Forelimb muscle (tissue), 1 donor: ENCODE data around the gene PDGFB. TPM values are rescaled to one million over a fixed set of nuclear protein-coding genes. Genes with fewer than 3 reads are reported as not detected.

Source experiments
- DNase-seq: peaks from one replicate; pipeline ENCODE4 v3.0.0-alpha.2; 2013; ENCODE audit warnings: low read depth
- polyA plus RNA-seq: library from polyadenylated mRNA; unstranded; fragments of 120-200 nt; gene quantifications from one replicate; pipeline ENCODE4 v1.2.1, GENCODE V29; 2013; ENCODE audit not compliant: insufficient read length

The PDGFB gene
- polyA plus RNA-seq, 1 donor = 18.3 TPM

DNA sequence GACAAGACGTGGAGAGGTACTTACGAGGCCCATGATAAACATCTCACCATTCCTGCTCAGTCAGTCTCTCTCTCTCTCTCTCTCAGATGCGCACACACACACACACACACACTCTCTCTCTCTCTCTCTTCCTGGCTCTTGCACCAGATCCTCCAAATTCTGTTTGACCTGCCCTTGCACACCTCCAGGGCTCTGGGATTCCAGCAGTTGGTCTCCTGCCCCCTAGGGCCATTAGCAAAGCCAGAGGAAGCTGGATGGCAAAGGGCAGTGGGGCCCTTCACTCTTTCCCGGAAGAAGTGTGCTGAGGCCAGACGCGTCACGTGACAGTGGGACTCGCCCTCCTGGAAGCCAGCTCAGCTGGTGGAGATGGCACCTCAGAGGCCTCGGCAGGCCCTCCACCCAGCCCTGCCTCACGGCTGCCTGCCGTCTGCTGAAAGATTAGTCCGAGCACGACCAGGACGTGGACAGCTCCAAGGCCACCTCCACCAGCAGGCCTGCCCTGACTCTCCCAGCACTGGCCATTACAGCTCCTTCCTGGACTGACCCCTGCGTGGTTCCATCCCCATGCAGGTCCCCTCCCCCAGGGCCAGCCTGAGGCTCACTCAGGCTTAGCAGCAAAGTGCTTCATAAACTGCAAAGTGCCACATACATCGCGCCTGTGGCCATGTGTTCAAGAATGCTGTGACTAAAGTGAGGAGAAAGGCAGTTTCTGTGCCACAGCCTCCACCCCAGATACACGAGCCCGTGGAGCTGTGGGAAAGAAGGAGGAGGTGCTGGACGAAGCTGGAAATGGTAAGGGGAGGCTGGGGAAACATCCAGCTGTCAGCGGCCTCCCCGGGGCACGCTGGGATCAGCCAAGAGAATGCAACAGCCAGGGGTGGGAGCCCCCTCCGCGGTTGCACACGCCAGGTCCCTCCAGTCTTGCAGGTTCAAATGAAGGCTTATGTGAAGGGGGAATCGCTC is 3.7 kb downstream of the PDGFB start:
- DNase-seq = no peak

DNA sequence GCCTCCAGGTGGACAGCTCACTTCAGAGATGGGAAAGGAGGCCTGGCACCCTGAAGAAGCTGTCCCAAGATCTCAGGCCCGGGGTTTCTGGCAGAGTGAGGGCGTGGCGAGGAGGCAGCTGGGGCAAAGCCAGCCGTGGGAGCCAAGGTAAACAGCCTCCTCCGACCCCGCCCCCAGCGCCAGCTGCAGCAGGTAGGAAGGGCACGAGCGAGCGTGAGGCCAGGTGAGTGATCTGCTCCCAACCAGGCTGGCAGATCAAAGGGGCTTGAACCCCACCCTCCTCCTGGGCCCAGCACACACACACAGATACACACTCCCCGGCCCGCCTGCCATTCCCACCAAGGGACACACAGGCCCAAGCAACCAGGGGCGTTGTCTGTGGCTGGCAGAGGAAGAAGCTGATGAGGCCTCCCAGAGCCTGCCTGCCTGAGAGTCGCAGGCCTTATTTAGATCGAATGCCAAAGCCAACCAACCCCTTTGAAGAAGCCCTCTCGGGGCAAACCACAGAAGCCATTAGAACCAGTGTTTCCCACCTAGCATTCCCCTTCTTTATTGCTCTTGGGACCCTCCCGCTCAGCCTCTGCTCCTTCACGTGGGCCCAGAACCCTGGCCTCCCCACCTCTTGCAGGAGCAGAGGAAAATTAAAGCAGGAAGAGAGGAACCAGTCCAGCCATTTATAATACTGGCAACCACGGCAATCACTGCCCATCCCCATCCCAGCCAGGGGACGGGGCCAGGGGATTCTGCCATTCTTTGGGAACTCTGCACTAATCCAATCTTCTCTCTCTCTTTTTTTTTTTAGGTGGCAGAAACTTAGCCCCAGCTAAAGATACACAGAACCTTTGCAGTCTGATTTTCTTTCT is 5.0 kb downstream of the PDGFB start:
- no peak for DNase-seq

DNA sequence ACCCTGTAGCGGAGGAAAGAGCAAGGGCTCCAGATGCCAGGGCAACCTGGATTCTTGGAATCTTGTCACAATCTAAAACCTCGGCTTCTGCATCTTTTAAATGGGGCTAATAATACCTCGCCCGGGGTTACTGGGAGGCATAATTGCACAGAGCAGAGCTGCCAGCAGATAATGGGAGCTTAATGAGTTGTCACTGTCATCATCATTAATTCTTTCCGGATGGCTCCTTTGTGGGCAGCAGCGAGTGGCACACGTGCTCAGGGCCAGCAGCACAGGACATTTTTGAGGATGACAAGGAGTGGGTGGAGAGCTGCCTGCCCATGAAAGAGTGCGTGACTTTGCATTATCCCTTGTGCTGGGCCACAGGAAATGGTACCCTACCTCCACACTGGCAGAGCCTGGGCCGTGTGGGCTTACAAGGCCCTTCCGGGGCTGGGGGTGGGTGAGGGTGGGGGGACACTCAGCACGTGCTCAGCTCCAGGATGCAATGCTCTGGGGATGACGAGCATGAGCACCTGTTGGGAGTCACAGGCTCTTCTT is 5.7 kb downstream of the PDGFB start:
- DNase-seq = no peak

DNA sequence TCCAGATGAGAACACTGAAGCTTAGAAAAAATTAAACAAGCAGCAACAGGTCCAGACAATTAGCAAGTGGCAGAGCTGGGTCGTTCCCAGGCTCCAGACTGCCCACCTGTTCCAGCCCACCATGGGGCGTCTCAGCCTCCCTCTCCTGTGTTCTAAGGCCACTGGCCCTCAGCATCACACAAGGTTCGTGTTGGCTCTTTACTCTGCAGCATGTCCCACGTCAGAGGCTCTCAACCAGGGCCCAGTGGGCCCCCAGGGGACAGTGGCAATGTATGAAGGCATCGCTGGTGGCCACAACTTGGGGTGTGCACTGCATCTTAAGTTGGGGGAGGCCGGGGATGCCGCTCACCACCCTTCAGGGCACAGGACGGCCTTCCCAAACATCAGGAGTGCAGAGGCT is 6.2 kb downstream of the PDGFB start:
- no peak for DNase-seq

DNA sequence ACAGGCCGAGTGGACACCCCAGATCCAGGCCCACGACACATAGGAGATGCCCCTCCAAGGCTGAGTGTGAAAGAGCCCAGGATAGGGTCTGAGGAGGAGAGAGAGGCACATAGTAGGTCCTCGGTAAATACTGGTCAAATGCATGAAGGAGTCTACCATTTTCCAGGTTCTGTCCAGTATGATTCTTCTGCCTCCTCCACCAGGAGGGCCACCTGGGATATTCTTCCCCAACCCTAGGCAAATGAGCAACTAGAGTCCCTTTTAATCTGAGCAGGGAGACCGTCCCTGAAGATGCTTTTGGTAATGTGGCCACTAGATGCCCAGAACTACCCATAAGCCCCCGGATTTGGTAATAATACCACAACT is 6.7 kb downstream of the PDGFB start:
- no peak for DNase-seq

DNA sequence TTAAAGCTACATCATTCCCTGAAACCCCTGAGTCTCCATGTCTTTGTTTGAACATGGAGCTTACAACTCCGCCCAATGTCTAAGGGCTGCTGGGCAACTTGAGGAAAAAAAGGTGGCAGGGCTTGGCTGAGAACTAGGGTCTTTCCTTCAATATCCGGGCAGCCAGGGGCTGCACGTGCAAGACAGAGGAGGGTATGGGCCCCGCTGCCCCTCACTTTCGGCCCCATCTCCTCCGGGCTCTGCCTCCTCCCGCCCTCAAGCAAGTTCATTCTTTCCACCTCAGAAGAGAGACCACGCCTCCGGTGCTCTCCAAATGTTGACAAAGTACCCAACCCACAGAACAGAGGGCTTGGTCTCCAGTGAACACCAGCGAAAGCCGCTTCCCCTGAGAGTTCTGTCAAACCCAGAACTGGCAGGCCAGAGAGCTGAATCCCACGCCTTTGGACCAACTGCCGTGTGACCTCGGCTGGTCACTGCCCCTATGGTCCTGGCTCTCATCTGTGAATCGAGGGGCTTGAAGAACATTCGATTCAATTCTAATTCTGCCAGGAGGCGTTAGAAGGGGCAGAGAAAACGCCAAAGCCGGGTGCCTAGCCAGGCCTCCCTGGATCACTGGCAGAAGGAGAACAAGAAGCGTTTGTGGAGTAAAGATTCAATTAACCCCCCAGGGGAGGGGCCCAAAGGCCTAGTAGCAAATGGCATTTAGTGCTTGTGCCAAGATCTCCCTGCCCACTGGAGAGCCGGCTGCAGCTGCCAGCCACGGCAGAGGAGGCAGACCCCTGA is 7.3 kb downstream of the PDGFB start:
- no peak for DNase-seq

DNA sequence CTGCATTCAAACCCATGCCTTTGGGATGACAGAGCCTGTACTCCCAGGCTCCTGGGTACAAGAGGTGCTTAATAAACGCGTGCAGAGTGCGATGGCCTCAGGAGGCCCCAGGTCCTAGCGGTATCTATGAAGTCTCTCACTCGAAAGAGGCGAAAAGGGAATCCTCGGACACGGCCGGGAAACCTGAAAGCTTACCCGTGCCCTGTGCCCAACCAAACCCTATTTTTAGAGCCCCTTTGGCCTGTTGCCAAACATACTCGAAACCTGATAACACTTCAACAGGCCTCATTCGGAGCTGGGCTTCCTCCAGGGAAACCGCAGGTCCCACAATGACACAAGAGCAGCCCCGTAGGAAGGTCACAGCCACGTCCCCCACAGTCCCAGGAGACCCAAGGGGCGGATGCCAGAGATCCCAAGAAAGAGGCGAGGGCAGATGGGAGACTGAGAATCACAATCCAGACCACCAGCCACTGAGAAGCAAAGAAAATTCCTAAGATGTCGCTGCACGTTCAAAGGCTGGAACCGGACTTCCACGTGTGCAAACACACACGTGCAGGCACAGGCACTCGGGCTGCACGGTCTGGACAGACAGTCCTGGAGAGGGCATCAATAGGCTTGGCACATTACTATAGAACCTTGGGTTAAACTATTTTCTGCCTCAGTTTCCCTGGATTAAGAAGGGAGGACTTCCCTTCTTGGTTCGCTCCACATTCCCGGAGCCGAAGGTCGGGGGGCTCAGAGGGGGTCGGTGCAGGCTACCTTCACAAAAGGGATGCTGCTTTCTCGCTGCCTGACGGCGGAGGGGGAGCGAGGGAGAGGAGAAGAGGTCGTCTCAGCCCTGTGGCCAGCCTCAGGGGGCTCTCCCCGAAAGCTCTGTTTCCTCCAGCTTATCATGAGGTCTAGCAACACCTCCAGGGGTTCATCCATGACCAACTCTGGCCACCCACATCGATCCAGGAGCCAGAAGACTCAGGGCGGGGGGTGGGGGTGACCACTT is 8.2 kb downstream of the PDGFB start:
- no peak for DNase-seq

DNA sequence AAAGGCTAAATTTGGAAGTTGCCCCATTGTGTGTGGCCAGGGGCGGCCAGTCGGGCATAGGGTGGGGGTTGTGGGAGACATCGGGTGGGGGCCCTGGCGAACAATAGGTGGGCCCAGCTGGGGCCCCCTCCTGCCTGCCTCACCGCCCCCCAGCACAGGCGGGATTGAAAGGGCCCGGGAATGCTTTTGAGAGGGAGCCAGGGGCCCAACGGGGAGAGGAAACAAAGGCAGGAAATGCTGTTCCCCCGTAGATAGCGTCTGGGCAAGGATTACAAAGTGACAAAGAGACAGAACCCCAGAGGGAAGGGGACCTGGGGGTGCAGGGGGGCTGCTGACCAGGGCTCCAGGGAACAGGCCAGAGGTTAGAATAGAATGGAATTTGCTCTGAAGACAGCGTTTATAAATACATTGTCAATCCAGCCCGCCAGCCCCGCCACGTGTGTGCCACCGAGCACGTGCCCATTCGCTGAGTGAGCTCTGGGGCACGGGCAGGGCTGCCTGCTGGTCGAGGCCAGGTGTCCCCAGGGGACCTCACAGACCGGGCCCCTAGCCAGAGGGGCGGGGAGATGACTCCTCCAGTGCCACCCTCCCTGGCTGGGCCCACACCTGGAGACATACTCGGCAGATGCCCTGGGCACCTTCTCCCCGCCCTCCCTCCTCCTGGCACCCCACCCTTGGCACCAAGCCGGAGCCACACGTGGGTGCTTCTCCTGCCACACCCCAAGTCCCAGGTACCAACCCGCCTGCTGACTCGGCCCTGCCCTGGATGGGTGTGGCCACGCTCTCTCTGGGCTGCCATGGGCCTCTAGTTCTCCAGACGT is 9.7 kb downstream of the PDGFB start:
- no peak for DNase-seq

DNA sequence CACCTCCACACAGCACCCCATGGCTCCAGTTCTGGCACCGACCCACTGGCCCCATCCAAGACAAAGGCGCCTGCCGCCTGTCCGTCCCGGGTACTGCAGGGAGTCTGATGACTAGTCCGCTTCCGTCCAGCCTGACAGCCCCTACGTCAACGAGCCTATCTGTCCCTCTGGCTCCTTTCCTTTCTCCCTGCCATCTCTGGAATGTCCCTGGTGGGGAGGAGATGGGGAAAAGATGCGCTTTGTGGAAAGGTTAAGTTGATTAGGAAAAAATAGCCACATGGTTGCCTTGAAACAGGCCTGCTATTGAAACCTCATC is 10.4 kb downstream of the PDGFB start:
- no peak for DNase-seq

DNA sequence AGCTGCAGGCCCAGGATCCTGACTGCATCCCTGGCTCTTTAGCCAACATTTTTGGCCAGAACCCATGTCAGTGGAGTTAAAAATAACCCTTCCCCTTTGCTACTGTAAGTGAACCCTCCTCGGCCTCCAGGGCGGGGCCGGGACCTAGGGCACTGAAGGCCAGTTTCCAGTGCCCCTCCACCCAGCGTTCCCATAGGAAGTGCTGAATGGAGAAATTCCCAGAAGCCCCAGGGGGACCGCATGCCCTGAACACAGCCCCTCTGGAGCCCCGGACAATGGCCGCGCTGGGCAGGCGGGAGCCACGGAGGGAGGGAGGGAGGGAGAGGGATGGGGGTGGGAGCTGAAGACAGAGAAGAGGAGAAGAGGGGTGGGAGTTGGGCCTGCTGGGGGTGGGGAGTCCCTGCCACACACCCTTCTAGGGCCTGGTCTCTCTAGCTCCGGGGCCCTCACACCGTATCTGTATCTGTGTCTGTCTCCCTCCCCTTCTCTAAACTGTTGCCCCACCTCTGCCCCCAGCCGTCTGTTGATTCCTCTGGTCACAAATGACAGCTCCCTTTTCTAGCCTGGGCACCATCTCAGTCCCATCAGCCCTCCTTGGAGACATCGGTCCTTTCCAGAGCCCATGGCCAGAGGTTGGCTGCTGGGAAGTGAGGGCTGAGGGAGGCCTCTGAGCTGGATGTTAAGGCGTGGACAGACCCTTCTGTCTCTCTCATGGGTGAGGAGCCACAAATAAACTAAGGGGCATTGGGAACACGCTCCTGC is 10.9 kb downstream of the PDGFB start:
- no peak for DNase-seq

DNA sequence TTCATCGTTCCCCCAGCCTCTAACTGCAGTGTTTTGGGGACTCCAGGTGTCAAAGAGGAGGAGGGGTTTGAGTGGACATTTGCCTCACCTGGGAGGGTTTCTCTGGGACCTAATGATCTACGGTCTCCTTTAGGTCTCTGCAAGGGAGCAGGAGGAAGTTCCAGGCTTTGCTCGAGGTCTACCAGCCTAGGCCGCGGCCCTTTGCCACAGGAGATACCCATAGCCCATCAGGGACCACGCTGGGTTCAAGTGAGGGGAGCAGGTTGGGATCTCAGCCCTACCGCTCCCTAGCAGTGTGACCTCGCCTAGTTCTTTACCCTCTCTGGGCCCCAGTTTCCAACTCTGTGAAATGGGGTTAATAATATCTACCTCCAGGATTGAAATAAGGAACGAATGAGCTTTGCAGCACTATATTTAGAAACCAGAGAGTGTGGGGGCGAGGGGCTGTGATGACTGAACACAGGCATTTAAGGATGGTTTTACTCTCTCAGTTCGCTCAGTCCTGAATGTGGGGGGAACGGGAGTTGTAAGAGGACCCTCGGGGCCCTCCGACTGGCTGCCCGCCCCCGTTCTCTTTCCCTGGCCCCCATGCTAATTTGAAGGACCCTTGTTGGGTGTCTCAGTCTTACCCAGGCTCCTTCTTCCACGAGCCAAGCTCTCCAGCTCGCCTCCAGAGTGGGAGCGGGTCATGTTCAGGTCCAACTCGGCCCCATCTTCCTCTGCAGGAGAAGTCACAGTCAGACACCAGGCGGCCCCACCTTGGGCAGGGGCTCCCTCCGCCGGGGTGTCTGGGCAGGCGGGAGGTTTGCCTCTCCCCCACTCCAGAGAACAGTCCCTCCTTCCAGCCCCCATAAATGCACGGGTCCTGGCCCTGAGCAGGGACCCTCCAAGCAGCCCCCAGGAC is 11.7 kb downstream of the PDGFB start:
- DNase-seq = no peak

DNA sequence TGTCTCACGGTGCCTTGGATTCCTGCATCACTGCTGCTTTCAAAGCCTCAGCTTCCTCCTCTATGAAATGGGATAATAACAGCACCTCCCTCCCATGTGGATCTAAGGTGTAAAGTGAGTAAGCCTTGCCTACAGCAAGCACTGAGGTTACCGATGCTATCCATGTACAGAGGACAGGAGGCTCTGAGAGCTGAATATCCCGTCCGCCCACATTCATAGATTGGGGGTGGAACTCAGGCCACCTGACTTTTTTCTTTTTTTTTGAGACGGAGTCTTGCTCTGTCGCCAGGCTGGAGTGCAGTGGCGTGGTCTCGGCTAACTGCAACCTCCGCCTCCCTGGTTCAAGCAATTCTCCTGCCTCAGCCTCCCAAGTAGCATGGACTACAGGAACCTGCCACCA is 12.5 kb downstream of the PDGFB start:
- no peak for DNase-seq

DNA sequence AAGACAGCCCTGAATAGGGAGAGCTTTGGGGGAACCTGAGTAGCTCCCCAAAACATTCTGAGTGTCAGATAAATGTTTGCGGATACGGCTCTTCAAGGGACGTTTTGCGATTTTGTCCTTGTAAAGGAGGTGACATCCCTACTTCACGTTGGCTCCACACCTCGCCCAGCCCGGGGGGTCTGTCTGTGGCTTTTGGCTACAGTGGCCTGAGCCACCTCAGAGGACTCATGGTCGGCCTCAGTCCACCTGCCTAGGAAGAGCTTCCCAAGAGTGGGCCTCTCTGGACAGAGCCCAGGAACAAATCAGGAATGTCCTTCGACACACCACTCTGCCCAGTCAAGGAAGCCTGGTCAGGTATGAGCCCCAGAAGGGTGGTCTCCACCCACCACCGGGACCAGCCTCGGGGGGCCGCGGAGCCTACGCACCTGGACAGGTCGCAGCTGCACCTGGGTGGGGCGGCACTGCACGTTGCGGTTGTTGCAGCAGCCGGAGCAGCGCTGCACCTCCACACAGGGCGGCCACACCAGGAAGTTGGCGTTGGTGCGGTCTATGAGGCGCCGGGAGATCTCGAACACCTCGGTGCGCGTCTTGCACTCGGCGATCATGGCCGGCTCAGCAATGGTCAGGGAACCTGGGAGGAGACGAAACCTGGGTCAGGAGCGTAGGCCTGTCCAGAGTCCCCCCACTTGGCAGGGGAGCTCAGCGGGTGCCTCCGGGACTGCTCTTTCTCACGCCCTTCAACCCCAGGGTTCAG is 13.4 kb downstream of the PDGFB start:
- no peak for DNase-seq

DNA sequence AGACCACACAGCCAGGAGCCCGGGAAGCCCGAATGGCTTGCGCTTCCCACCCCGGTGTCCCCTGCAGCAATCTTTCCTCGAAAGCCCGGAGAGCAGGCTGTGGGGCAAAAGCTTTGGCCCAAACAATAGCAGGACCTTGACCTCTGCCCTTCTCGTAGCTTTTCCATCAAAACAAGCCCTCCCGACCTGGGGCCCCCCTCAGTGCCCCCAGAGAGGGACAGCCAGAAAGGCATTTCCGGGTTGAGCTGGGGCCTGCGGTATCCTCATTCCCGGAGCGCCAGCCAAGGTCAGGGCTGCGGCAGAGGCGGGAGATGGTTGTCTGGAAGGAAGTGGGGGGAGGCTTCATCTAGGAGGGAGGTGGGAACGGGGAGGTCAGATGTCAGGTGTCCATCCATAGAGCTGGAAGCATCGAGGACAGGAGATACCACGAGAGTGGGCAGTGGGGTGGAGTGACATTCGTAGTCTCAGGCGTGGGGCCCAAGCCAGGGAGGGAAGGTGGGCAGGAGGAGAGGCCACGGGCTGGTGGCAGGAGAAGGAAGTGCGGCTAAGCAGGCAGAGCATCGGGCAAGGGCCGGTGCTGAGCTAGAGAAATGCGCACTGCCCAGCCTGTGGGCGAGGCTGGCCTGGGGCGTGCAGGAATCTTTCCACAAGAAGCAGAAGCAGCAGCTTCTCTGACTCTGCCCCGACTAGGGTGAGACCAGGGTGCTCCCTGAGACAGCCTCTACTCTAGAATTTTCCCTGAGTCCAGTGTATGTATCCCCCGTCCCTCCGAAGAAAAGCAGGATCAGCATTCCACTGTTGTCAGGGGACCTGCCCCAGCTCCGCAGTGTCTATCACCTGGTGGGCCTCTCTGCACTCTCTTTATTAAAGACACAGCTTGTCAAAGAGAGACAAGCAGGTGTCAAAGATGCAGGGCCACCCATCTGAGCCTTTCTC is 14.3 kb downstream of the PDGFB start:
- DNase-seq = no peak

DNA sequence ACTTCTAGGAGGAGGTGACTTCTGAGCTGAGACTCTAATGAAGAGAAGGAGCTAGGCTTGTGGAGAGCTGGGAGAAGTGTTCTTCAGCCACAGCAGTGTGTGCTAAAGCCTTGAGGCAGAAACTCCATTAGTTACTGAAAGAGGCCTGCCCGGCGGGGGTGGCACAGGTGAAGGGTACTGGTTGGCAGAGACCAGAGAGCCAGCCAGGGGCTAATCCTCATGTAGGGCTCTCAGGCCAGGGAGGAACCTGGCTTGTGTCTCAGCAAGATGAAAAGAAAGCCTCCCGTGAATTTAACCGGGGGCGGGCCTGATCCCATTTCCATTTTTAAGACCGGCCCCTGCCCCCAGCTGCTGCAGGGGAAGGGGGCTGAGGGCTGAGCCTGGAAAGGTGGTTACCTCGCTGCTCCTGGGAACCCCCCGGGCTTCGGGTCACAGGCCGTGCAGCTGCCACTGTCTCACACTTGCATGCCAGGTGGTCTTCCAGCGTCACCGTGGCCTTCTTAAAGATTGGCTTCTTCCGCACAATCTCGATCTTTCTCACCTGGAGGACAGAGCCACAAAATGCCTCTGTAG is 15.0 kb downstream of the PDGFB start:
- no peak for DNase-seq

DNA sequence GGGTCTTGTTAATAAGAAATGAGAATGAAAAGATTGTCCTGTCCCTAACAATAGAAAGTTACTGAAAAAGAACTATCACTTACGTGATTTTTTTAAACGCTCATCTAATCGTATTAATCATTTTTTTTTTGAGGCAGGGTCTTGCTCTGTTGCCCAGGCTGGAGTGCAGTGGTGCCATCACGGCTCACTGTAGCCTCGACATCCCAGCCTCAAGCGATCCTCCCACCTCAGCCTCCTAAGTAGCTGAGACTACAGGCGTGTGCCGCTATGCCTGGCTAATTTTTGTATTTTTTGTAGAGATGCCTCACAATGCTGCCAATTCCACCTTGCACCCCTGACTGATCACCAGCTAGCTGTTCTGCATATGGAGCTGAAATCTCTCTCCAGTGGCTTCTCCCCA is 15.7 kb downstream of the PDGFB start:
- DNase-seq = no peak
